GM12891 (cell line): ENCODE measurements around the gene ARHGAP26.

Experiments
- POLR2A ChIP-seq: IDR thresholded peaks from 2 replicates; pipeline ENCODE4 v1.6.1; 2011; ENCODE audit warnings: low read depth, low read length, control low read depth
- POLR2AphosphoS5 ChIP-seq: IDR thresholded peaks from 2 replicates; pipeline ENCODE4 v1.6.1; 2011; ENCODE audit warnings: low read depth, low read length, control low read depth
- POU2F2 ChIP-seq: IDR thresholded peaks from 2 replicates; pipeline ENCODE4 v1.6.1; 2011; ENCODE audit warnings: low read depth, mild to moderate bottlenecking, control low read depth, low read length, moderate library complexity
- TAF1 ChIP-seq: IDR thresholded peaks from 2 replicates; pipeline ENCODE4 v1.6.1; 2011; ENCODE audit warnings: low read depth, low read length, control low read depth

- no peak for TF ChIP-seq POLR2A
- no peak for TF ChIP-seq TAF1
- no peak for TF ChIP-seq POLR2AphosphoS5
- no peak for TF ChIP-seq POU2F2
These were observed 92.4 kb downstream of the ARHGAP26 start for GRCh38 chr5:142862594-142862993.
